ENCODE measurements around the gene PXDN.

GRCh38 chr2:1717113-1717512 lies 27.2 kb downstream of the PXDN start:
- no peak for TF ChIP-seq POLR2AphosphoS5 (IDR thresholded peaks at IDR 0.05; ENCODE audit: low read depth, low read length)
- TF ChIP-seq POLR2A (IDR thresholded peaks at IDR 0.05; ENCODE audit: low read depth, low read length), result no peak
- TF ChIP-seq TAF1 (IDR thresholded peaks at IDR 0.05; ENCODE audit: borderline replicate concordance, low read depth, low read length), result no peak

All from GM12892 (cell line).